ENCODE results near the gene GRK5.

DNA sequence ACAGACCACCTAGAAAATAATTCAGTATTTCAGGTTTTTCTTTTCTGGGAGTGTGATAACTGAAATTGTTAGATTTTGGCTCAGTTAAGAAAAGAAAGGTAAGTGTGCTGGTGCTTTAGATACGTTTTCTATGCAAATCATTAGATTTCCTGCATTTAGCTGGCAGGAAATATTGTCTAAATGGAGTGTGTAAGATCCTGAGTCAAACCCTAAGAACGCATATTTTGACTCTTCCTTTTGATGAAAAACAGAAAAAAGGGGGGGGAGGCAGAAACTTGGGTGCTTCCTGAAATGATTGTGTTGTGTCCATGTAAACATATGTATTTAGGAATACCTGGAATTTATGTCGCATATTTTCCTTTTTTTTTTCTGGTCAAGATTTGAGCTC, 1.2 kb downstream of the GRK5 start:
- TF ChIP-seq CTCF (IDR thresholded peaks at IDR 0.05; ENCODE audit: low read depth, low read length) (no peak), EZH2phosphoT487 (IDR thresholded peaks at IDR 0.05; ENCODE audit: low read depth) (no peak)

All from OCI-LY3 (cell line).